ENCODE data around the gene BMP3.

Gene BMP3

DNA sequence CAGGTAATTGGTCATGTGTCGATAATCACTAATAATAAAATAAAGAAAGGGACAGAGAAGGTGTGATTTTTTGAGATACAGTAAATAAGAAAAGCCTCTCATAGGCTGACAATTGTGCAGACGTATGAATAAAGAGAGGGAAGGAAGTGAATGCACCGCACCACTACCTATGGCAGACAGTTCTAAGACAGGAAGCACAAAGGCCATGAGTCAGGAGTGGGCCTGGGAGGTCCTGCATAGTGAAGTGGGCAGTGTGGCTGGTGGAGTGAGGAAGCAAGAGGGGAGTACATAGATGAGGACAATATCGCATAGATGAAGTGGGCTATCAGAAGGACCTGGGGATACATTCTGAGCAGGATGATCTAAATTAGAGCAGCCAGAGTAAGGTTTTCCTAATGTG lies 75.6 kb downstream of the BMP3 start:
- no peaks in the 10 kb centered on the region for H3K36me3 ChIP-seq (ENCODE audit: insufficient read depth, low read length)
- H3K27ac ChIP-seq (ENCODE audit: low read depth, low read length, poor library complexity, severe bottlenecking), result no peak overlapping the region
- H2AFZ ChIP-seq (ENCODE audit: low read length), result no peak overlapping the region
- H3K9ac ChIP-seq (ENCODE audit: low read length), result no peak overlapping the region
- no peaks in the 10 kb centered on the region for H3K9me2 ChIP-seq (ENCODE audit: low read depth, low read length)
- no peaks in the 10 kb centered on the region for H3K27me3 ChIP-seq (ENCODE audit: insufficient read depth, low read length)
- H3K9me3 ChIP-seq (ENCODE audit: low read length), result no peaks in the 10 kb centered on the region
- no peak overlapping the region for H3K4me2 ChIP-seq (ENCODE audit: low read length)
- H3F3A ChIP-seq (ENCODE audit: insufficient read depth, low read length), result no peaks in the 10 kb centered on the region
- no peak overlapping the region for H3K4me3 ChIP-seq (ENCODE audit: low read depth, low read length, poor library complexity, severe bottlenecking)
- H3K79me2 ChIP-seq (ENCODE audit: insufficient read depth, low read length), result no peaks in the 10 kb centered on the region
- no peaks in the 10 kb centered on the region for H3K4me1 ChIP-seq (ENCODE audit: insufficient read depth, low read length, severe bottlenecking)
- no peak for TF ChIP-seq EZH2 (IDR thresholded peaks at IDR 0.05; ENCODE audit: borderline replicate concordance, low read length)
- TF ChIP-seq, protein P1, sequence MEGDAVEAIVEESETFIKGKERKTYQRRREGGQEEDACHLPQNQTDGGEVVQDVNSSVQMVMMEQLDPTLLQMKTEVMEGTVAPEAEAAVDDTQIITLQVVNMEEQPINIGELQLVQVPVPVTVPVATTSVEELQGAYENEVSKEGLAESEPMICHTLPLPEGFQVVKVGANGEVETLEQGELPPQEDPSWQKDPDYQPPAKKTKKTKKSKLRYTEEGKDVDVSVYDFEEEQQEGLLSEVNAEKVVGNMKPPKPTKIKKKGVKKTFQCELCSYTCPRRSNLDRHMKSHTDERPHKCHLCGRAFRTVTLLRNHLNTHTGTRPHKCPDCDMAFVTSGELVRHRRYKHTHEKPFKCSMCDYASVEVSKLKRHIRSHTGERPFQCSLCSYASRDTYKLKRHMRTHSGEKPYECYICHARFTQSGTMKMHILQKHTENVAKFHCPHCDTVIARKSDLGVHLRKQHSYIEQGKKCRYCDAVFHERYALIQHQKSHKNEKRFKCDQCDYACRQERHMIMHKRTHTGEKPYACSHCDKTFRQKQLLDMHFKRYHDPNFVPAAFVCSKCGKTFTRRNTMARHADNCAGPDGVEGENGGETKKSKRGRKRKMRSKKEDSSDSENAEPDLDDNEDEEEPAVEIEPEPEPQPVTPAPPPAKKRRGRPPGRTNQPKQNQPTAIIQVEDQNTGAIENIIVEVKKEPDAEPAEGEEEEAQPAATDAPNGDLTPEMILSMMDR (IDR thresholded peaks at IDR 0.05; ENCODE audit: low read length), result no peak
- H4K20me1 ChIP-seq (ENCODE audit: insufficient read depth, low read length), result no peaks in the 10 kb centered on the region
